Type B pancreatic cell (in vitro differentiated cells): ENCODE results near the gene RAPGEFL1. TPM values are rescaled to one million over a fixed set of nuclear protein-coding genes. Genes with fewer than 3 reads are reported as not detected.

ENCODE experiments used
- DNase-seq: peaks from one replicate; pipeline ENCODE4 v3.0.0; 2021; ENCODE audit warnings: mixed read lengths; ENCODE audit not compliant: unreplicated experiment; ENCODE audit errors: extremely low spot score
- H3K27ac Mint-ChIP-seq: 2 replicates; pipeline ENCODE4 v1.8.0; 2021; ENCODE audit warnings: mild to moderate bottlenecking, mixed read lengths
- H3K27me3 Mint-ChIP-seq: 2 replicates; pipeline ENCODE4 v1.8.0; 2021; ENCODE audit warnings: mixed read lengths
- H3K36me3 Mint-ChIP-seq: 2 replicates; pipeline ENCODE4 v1.8.0; 2021; ENCODE audit warnings: mixed read lengths
- H3K4me1 Mint-ChIP-seq: one replicate; pipeline ENCODE4 v1.8.0; 2021; ENCODE audit warnings: mixed read lengths; ENCODE audit not compliant: unreplicated experiment
- H3K4me3 Mint-ChIP-seq: 2 replicates; pipeline ENCODE4 v1.8.0; 2021; ENCODE audit warnings: mild to moderate bottlenecking, mixed read lengths
- H3K9me3 Mint-ChIP-seq: 2 replicates; pipeline ENCODE4 v1.8.0; 2021; ENCODE audit warnings: mixed read lengths
- total RNA-seq: library from RNA; stranded (reverse); gene quantifications from 2 replicates; pipeline ENCODE4 v1.2.1, GENCODE V29; 2021; ENCODE audit warnings: low replicate concordance
- TF ChIP-seq, protein P1 (sequence below): fragments of 200-600 bp; sonication (generic); conservative IDR thresholded peaks from 2 replicates; pipeline ENCODE4 v1.5.0; 2021; ENCODE audit warnings: antibody characterized with exemption, mild to moderate bottlenecking

RAPGEFL1 gene
- total RNA-seq, 1 donor from 2014 or later, result 18.6 TPM

DNA sequence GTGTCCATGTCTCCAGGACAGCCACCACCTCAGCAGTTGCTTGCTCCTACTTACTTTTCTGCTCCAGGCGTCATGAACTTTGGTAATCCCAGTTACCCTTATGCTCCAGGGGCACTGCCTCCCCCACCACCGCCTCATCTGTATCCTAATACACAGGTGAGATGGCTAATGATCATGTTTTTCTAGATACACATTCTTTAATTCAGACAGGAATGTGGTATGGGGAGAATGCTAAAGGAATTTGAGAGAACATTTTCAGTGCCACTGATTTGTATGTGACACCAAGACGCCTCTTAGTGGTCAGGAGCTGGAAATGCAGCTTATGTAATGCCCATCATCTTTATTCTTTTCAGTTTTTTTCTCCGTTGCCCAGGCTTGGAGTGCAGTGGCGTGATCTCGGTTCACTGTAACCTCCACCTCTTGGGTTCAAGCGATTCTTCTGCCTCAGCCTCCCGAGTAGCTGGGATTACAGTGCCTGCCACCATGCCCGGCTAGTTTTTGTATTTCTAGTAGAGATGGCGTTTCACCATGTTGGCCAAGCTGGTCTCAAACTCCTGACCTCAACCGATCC is 8.9 kb upstream of the RAPGEFL1 start:
- H3K4me3 Mint-ChIP-seq, result peak overlapping the region; percentile 69
- peaks cover 39% of the 10 kb centered on the region for H3K36me3 Mint-ChIP-seq
- TF ChIP-seq, protein P1, sequence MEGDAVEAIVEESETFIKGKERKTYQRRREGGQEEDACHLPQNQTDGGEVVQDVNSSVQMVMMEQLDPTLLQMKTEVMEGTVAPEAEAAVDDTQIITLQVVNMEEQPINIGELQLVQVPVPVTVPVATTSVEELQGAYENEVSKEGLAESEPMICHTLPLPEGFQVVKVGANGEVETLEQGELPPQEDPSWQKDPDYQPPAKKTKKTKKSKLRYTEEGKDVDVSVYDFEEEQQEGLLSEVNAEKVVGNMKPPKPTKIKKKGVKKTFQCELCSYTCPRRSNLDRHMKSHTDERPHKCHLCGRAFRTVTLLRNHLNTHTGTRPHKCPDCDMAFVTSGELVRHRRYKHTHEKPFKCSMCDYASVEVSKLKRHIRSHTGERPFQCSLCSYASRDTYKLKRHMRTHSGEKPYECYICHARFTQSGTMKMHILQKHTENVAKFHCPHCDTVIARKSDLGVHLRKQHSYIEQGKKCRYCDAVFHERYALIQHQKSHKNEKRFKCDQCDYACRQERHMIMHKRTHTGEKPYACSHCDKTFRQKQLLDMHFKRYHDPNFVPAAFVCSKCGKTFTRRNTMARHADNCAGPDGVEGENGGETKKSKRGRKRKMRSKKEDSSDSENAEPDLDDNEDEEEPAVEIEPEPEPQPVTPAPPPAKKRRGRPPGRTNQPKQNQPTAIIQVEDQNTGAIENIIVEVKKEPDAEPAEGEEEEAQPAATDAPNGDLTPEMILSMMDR, result peak; percentile 86
- no peaks in the 10 kb centered on the region for H3K27me3 Mint-ChIP-seq
- H3K27ac Mint-ChIP-seq, result peak overlapping the region; percentile 95
- H3K9me3 Mint-ChIP-seq, result no peaks in the 10 kb centered on the region
- H3K4me1 Mint-ChIP-seq, result peaks cover 5% of the 10 kb centered on the region
- no peak for DNase-seq

DNA sequence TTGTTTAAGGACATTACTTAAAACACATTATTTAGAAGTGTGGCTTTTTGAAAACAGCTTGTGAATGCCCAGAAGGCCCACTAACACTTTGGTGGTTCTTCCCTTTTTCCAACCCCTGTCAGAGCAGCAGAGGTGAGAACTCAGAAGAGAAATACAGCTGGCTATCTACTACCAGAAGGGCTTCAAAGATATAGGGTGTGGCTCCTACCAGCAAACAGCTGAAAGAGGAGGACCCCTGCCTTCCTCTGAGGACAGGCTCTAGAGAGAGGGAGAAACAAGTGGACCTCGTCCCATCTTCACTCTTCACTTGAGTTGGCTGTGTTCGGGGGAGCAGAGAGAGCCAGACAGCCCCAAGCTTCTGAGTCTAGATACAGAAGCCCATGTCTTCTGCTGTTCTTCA is 6.9 kb upstream of the RAPGEFL1 start:
- TF ChIP-seq, protein P1, result no peak
- Mint-ChIP-seq H3K4me1 (peaks cover 10% of the 10 kb centered on the region), H3K27ac (no peak overlapping the region), H3K36me3 (peaks cover 42% of the 10 kb centered on the region), H3K27me3 (no peaks in the 10 kb centered on the region), H3K4me3 (no peak overlapping the region), H3K9me3 (no peaks in the 10 kb centered on the region)
- no peak for DNase-seq

DNA sequence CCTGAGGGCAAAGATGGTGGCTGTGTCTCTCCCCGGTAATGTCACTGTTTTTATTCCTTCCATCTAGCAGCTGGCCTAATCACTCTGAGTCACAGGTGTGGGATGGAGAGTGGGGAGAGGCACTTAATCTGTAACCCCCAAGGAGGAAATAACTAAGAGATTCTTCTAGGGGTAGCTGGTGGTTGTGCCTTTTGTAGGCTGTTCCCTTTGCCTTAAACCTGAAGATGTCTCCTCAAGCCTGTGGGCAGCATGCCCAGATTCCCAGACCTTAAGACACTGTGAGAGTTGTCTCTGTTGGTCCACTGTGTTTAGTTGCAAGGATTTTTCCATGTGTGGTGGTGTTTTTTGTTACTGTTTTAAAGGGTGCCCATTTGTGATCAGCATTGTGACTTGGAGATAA is 5.5 kb upstream of the RAPGEFL1 start:
- Mint-ChIP-seq H3K4me3 (no peak overlapping the region), H3K36me3 (peaks cover 43% of the 10 kb centered on the region), H3K27me3 (no peaks in the 10 kb centered on the region), H3K27ac (peak overlapping the region; percentile 33), H3K4me1 (peaks cover 22% of the 10 kb centered on the region), H3K9me3 (no peaks in the 10 kb centered on the region)
- TF ChIP-seq, protein P1, result no peak
- no peak for DNase-seq

DNA sequence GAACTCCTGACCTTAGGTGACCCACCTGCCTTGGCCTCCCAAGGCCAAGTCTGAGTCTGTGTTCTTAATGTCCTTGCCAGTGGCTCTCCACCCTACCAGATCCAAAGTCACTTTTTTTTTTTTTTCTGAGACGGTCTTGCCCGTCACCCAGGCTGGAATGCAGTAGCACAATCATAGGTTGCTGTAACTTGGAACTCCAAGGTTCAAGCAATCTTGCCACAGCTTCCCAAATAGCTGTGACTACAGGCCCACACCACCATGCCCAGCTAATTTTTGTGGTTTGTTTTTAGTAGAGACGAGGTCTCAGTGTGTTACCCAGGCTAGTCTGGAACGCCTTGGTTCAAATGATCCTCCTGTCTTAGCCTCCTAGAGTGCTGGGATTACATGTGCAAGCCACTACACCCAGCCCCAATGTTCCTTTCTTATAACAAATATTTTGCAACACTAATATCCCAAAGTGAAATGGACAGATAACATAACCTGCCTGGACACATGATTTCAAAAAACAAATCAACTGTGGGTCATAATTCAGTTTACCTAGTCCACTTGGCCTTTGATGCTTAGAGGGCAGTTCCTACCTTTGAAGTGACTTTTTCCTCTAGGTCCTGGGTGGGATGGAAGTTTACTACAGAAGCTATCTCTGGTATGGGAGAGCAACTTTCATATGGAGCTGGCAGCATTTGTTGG is 4.0 kb upstream of the RAPGEFL1 start:
- H3K4me1 Mint-ChIP-seq, result peaks cover 23% of the 10 kb centered on the region
- H3K27ac Mint-ChIP-seq, result no peak overlapping the region
- H3K27me3 Mint-ChIP-seq, result no peaks in the 10 kb centered on the region
- no peak for DNase-seq
- no peak overlapping the region for H3K4me3 Mint-ChIP-seq
- peaks cover 37% of the 10 kb centered on the region for H3K36me3 Mint-ChIP-seq
- TF ChIP-seq, protein P1, result no peak
- H3K9me3 Mint-ChIP-seq, result no peaks in the 10 kb centered on the region

DNA sequence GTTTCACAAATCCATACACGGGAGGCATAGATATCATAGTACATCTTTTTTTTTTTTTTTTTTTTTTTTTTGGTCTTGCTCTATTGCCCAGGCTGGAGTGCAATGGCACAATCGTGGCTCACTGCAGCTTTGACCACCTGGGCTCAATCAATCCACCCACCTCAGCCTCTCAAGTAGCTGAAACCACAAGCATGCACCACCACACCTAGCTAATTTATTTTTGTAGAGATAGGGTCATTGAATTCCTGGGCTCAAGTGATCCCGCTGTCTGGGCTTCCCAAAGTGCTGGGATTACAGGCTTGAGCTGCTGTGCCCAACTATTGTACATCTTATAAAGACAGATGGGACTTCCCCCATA is 3.5 kb upstream of the RAPGEFL1 start:
- no peak overlapping the region for H3K27ac Mint-ChIP-seq
- DNase-seq, result no peak

More for the DNA sequence above, 3.5 kb upstream of the RAPGEFL1 start:
- Mint-ChIP-seq H3K27me3 (no peaks in the 10 kb centered on the region), H3K36me3 (peaks cover 32% of the 10 kb centered on the region), H3K9me3 (no peaks in the 10 kb centered on the region), H3K4me1 (peaks cover 21% of the 10 kb centered on the region), H3K4me3 (no peak overlapping the region)
- TF ChIP-seq, protein P1, result no peak
